Activated CD8-positive, alpha-beta memory T cell treated with anti-CD3 and anti-CD28 coated beads, Interleukin-2, amount 50 U/mL, for 4 hours (primary cell): Measurements from ENCODE around the gene XRCC3.
A peak's percentile ranks its signal among the peaks of the same experiment; 100 is the strongest.

Source experiments
- DNase-seq: peaks from one replicate; pipeline ENCODE4 v3.0.0-alpha.2; 2020

Gene XRCC3

DNA sequence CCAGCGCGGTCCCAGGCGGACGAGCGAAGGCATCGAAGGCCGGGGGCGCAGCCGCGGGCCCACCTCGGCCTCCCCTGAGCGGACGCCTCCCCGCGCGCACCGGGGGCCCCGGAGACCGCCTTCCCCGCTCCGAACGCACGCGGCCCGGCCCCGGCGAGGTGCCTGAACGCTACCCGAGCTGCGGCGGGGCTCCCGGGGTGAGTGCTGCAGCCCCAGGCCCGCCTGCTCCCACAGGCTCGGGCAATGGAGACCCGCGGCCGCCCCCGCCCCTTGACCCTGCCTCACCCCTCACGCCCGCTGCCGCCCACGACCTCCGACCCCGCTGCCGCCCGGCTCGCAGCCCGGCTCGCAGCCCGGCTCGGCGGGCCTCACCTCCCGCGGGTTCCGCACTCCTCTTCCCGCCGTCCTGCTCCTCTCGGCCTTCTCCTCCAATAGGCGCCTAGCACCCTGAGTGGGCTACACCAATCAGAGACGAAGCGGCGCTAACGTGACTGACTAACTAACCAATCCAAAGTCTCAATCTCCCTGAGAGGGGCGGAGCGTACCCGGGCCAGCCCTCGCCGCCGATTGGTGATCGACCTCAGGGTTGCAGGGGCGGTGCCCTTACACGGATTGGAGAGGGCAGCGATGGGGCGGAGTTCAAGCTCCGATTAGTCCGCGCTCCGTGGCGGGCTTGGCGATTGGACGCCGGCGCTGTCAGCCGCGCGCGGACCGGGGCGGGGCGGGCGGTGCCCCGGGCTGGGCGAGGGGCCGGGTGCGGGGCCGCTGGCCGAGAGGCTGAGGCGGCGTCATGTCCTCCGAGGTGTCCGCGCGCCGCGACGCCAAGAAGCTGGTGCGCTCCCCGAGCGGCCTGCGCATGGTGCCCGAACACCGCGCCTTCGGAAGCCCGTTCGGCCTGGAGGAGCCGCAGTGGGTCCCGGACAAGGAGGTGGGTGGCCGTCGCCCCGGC, at the start of gene XRCC3, which contains the start of gene ZFYVE21:
Gene XRCC3, minus strand, starts transcription at position 400 of the 949 bp plus-strand sequence. CDS start 4,364 bp downstream, outside the sequence.
Gene ZFYVE21, plus strand, starts transcription at position 759 of the 949 bp plus-strand sequence. Its CDS starts 32 bp downstream, at position 791.
- peak; percentile 99 for DNase-seq

- DNase-seq, result no peak
These were observed 48.7 kb upstream of the XRCC3 start for GRCh38 chr14:103763730-103764488.

DNA sequence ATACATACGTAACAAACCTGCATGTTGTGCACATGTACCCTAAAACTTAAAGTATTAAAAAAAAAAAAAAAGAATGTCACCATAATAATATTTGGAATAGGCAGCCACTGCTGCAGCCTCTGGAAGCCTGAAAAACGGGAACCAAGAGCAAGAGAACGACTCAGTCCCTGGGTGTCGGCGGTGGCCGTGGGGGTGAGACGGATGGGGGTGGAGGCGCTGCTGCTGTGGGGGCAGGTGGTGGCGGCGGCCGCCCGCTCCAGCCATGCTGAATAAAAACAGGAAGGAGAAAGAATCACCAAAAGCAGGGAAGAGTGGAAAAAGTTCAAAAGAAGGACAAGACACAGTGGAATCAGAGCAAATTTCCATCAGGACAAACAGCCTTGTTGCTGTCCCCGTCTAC, 47.3 kb upstream of the XRCC3 start:
- no peak for DNase-seq

DNA sequence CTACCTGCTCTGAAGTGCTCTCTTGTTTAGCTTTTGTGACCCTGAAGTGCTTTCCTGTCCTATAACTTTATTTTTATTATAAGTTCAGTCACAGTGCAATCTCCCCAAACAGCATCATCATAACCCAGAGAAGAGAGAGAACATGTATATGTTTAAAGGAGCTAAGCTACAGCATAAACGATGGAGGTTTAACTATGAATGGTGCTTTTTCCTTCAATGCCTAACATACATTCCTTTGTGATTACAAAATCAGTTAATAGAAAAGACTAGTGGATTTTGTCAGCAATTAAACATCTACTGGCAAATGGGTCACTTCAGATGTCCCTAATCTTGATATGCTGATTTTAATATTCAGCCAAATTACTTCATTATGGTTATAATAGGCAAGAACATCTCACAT, 46.8 kb upstream of the XRCC3 start:
- DNase-seq, result no peak

DNA sequence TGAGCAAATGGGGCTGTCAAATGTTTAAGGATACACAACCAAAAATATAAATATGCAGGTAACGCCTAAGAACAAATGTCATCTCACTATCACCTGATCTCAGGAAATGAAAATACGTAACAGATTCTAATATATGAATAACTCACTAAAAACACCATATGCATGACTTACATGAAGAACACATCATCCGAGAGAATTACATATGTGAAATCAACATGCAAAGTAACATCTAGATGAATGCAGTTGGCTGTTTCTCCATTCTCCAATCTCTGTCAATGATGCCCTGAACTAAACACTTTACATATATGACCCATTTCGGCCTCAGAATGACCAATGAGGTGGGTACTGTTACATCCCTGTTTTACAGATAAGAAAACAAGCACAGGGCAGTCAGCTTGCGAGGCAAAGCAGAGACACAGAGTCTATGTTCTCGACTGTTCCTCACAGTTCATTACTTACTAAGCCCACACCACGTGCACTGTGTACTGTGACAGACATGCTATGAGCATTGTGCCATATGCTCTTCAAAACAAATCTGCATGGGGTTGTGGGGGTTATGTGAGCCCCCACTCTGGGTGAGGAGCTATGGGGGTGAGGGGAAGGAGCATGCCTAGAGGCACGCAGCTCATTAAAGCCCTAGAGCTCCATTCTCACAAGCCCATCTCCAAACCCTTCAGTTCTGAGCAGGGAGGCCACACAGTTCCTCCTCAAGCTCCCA, 43.0 kb upstream of the XRCC3 start:
- no peak for DNase-seq

DNA sequence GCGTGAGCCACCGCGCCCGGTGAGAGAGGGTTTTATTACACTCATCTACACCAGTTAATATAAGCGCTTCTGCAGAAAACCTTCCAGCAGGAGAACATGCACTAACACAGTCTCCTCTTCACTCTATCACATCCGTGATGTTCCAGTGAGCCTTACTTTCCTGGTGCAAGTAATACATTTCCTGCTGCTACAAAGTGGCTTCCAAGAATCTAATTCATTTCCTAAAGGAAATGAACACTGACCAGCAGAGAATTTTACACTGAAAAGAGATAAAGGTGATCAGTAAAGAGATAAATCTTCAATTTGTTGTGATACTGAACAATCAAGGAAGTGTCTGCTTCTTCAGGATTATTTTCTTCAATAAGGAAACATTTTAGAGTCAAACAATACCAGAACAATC, 39.8 kb upstream of the XRCC3 start:
- no peak for DNase-seq

- DNase-seq, result no peak
These were observed 38.5 kb upstream of the XRCC3 start for GRCh38 chr14:103753774-103754173.

DNA sequence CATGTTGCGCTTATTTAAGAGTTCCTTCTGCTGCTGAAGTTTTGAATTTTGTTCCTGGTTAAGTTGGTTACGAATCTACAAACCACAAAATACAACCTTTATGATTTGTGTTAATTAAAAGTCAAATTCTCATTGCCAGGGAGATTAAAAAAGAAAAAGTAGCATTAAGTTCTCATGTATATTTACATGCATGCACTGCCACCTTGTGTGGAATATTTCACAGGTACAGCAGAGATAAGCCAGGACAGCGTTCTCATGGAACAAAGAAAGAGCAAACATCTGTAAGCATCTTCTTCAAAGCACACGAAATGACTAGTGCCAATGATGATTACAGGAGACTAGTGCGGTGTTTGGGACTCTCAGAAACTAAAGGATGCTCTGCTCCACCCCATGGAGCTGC, 34.6 kb upstream of the XRCC3 start:
- no peak for DNase-seq

- no peak for DNase-seq
These were observed 34.2 kb upstream of the XRCC3 start for GRCh38 chr14:103749452-103749851.

- peak; percentile 54 for DNase-seq
These were observed 33.2 kb upstream of the XRCC3 start for GRCh38 chr14:103748534-103748857.

- DNase-seq, result no peak
These were observed 31.4 kb upstream of the XRCC3 start for GRCh38 chr14:103746701-103747100.

- no peak for DNase-seq
These were observed 30.2 kb upstream of the XRCC3 start for GRCh38 chr14:103745424-103745823.

- DNase-seq, result no peak
These were observed 29.6 kb upstream of the XRCC3 start for GRCh38 chr14:103744621-103745395.

GRCh38 chr14:103743691-103744090, 28.4 kb upstream of the XRCC3 start:
- DNase-seq, result no peak

DNA sequence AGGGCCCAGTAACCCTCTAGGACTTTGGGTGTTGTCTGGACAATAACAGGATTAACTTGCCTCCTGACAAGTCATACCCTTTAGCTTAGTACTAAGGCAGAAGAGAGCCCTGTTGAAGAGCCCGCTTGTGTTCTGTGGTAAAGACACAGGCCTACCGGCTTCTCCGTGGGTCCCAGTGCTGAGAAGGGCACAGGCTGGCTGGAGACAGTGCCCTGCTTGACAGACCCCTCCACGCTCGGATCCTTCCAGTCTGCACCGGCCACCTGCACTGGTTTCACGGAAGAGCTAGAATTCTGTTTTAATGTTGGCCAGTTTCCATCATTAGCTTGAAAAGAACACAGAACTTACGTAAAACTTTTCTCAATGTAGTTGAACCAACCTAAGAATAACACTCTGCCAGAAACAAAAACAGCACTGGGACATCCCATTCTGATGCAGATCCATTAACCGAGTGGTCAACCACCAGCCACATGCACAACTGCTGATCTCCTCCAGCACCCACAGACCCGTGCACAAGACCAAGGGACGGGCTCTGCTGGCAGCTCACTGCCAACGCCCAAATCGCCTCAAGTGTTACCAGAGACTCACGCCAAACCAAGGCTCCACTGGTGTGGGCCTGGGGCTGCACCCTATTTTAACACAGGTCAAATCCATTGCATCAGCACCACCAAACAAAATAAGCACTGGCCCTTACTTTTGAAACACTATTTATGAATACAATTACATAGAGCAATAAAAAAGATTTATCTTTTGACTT, 27.4 kb upstream of the XRCC3 start:
- no peak for DNase-seq

DNA sequence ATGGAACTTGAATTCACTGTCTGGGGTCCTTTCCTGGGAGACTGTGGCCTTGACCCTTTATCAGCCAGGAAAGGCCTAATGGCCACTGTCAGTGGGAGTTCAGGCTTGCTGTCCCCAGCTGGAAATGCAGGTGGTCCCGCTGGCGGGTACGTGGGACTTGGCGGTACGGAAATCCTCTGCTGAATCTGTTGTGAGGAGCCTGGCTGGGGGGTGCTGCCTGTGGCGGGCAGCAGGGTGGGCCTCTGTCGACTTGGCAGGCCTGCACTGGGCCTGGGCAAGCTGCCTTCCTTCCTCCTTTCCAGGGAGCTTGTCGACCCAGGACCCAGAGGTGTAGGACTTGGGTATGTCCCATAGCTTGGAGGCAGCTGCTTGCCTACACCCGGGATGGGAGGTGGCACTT, 26.6 kb upstream of the XRCC3 start:
- no peak for DNase-seq

DNA sequence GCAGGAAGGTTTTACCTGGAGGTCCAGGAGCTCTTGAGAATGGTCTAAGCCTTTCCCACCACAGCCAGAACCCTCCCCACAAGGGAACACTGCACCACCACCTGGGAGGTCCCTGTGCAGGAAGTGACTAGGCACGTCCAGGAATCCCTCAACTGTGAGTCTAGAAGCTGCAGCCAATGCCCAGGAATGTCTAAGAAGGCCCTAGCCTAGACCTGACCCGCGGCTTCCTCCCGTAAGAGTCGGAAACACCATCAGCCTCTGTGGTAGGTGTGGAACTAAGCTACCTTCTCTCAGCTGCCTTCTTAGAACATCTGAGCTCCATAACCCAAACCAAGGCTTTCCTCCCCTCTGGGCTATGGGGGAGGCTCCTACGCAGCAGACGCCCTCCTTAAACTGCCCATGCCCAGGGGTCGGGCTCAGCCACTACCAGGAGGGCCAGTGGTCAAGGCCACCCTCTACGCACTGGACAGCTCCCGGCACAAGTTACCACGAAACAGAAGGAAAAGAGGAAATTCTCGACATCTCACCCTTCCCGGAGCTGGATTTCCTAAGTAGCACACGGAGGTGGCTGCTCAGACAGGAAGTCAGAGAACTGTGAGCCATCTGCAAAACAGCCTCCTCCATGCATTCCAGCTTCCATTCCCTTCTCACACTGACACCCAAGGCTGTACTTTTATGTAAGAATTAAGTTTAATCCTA, 25.9 kb upstream of the XRCC3 start:
- DNase-seq, result no peak

DNA sequence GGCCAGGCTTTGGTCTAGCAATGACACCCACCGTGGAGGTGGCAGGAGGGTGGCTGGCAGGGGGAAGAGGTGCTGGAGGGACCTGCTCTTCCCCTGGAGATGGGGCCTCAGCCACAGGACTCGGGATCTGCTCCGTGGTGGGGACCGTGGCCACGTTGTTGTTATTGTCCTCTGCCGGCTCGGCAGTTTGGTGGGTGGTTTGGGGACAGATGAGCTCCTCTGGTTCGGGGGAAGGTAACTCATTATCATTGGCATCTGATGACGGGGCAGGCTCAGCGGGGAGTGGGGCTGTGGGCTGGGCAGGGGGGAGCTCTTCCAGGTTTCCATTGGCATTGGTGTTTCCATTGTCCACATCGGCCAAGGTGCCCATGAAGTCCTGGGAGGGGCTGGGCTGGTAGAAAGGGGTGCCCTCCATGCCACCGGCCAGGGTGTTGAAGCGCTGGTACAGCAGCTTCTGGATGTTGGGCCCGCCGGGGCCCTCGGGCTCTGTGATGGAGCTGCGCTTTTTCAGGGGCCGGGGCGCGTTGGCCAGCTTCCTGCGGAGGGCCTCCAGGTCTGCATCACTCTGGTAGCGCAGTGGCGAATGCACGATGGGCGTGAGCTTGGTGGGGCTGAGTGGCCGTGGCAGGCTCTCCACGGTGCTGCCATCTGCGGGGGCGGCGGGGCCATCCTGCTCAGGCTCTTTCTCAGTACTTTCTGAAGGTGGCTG, 24.7 kb upstream of the XRCC3 start:
- no peak for DNase-seq

DNA sequence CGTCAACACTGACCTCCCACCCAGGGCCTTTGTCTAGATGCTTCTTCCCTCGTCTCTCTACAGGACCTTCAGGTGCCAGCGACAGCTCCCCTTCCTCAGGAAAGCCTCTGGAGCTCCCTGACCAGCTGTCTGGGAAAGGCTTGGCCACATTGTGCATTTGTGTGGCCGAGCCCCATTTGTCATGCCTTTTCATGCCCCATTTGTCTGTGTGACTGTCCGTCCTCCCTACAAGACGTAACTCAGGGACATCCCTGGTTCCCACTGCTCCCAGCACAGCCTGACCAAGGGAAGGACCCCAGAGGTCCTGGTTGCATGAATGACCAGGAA, 24.2 kb upstream of the XRCC3 start:
- DNase-seq, result no peak

GRCh38 chr14:103738701-103739451, 23.6 kb upstream of the XRCC3 start:
- no peak for DNase-seq
